SK-N-SH (cell line): ENCODE measurements around the gene TEK.

ENCODE experiments used
- CTCF ChIP-seq: fragments of 200-600 bp; sonication (generic); IDR thresholded peaks from 2 replicates; pipeline ENCODE4 v1.6.1; 2017; ENCODE audit warnings: antibody characterized with exemption, mild to moderate bottlenecking, moderate library complexity
- EZH2phosphoT487 ChIP-seq: fragments of 200-600 bp; sonication (generic); IDR thresholded peaks from 2 replicates; pipeline ENCODE4 v1.6.1; 2017; ENCODE audit warnings: low read depth, mixed run types, mild to moderate bottlenecking, antibody characterized with exemption, moderate library complexity, borderline replicate concordance
- GABPA ChIP-seq: IDR thresholded peaks from 2 replicates; pipeline ENCODE4 v1.4.0; 2012; ENCODE audit warnings: low read depth, mild to moderate bottlenecking
- IRF3 ChIP-seq: fragments of 150-350 bp; IDR thresholded peaks from 2 replicates; pipeline ENCODE4 v1.6.1; 2016; ENCODE audit warnings: mild to moderate bottlenecking, low read depth, low read length
- JUND ChIP-seq: IDR thresholded peaks from 2 replicates; pipeline ENCODE4 v1.4.0; 2012
- POLR2AphosphoS5 ChIP-seq: IDR thresholded peaks from 2 replicates; pipeline ENCODE4 v1.6.1; 2012; ENCODE audit warnings: low read depth, low read length
- REST ChIP-seq: IDR thresholded peaks from 2 replicates; pipeline ENCODE4 v1.6.1; 2012; ENCODE audit warnings: mild to moderate bottlenecking, low read depth, low read length, moderate library complexity
- RXRA ChIP-seq: IDR thresholded peaks from 2 replicates; pipeline ENCODE4 v1.4.0; 2012; ENCODE audit warnings: low read depth, mild to moderate bottlenecking, borderline replicate concordance
- SMC3 ChIP-seq: IDR thresholded peaks from 2 replicates; pipeline ENCODE4 v1.6.1; 2012; ENCODE audit warnings: low read depth, low read length, improper control_type of control experiment
- TAF1 ChIP-seq: IDR thresholded peaks from 2 replicates; pipeline ENCODE4 v1.6.1; 2012; ENCODE audit warnings: low read depth, mild to moderate bottlenecking, low read length, moderate library complexity, borderline replicate concordance

GRCh38 chr9:27112235-27112634 is 3.2 kb downstream of the TEK start:
- TF ChIP-seq CTCF (no peak), SMC3 (no peak), RXRA (no peak), REST (no peak), EZH2phosphoT487 (no peak), IRF3 (no peak), POLR2AphosphoS5 (no peak), GABPA (no peak), JUND (no peak), TAF1 (no peak)
